ENCODE data around the gene FILIP1. TPM values are rescaled to one million over a fixed set of nuclear protein-coding genes. Genes with fewer than 3 reads are reported as not detected.
A peak's percentile ranks its signal among the peaks of the same experiment; 100 is the strongest.

FILIP1 gene
- total and polyA plus RNA-seq, 2 donors from 2014 or later: 0.80 to 4.6 TPM

DNA sequence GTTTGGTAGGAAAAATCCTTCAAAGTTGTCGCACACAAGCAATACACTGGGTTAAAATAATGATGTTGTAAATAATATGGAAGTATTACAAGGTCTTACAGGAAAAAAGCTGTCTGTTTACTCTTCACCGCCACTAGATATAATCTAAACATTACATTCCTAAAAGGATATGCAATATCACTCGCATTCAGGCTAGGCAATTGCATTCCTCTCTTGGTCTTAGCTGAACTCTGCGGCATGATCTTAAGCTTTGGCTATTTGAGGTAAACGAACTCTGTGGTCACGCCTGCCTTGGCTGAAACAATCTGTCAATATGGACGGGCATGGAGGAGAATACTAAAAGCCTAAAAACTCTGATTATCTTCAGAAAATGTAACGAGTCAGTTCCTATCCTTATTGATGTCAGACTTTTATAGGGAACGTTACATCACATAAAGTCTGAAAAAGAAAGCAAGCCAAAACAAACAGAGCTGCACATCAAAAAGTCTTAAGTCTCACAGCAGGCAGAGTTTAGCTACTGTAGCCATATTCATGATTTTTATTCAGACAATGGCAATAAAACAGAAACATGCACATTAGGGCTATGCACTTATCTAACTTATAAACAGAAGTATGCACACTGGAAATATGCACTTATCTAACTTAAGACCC lies 30.8 kb upstream of the FILIP1 start:
- no peak overlapping the region for H3K9ac ChIP-seq (ENCODE audit: low read length in 3 of 3)
- FAIRE-seq (no peak), DNase-seq (peak in 3 of 5 donors; percentile 52 to 84 (median 82))
- no peaks in the 10 kb centered on the region for H3K36me3 ChIP-seq (ENCODE audit: control insufficient read depth in 2 of 3, insufficient read depth in 3 of 3, low read length in 3 of 3)
- H3K27me3 ChIP-seq (ENCODE audit: control insufficient read depth, insufficient read depth, low read length): no peaks in the 10 kb centered on the region
- peaks cover 0 to 2% (median 0%) of the 10 kb centered on the region in 3 donors for H3K4me1 ChIP-seq (ENCODE audit: control insufficient read depth in 2 of 3, insufficient read depth in 2 of 3, low read depth in 1 of 3, low read length in 3 of 3)
- no peak overlapping the region for H3K27ac ChIP-seq (ENCODE audit: low read depth in 2 of 2, low read length in 2 of 2)
- no peaks in the 10 kb centered on the region for H3K9me3 ChIP-seq (ENCODE audit: control insufficient read depth in 2 of 3, insufficient read depth in 1 of 3, low read length in 3 of 3)
- TF ChIP-seq, protein P1, sequence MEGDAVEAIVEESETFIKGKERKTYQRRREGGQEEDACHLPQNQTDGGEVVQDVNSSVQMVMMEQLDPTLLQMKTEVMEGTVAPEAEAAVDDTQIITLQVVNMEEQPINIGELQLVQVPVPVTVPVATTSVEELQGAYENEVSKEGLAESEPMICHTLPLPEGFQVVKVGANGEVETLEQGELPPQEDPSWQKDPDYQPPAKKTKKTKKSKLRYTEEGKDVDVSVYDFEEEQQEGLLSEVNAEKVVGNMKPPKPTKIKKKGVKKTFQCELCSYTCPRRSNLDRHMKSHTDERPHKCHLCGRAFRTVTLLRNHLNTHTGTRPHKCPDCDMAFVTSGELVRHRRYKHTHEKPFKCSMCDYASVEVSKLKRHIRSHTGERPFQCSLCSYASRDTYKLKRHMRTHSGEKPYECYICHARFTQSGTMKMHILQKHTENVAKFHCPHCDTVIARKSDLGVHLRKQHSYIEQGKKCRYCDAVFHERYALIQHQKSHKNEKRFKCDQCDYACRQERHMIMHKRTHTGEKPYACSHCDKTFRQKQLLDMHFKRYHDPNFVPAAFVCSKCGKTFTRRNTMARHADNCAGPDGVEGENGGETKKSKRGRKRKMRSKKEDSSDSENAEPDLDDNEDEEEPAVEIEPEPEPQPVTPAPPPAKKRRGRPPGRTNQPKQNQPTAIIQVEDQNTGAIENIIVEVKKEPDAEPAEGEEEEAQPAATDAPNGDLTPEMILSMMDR (IDR thresholded peaks at IDR 0.05; ENCODE audit: borderline replicate concordance, extremely low read depth, insufficient read depth): no peak
- intact Hi-C loops (cut with DNase I): no loop called here
- H3K4me3 ChIP-seq (ENCODE audit: low read length in 3 of 3): peak overlapping the region; percentile 1 to 42 (median 39)

- no peak for DNase-seq
Measured at GRCh38 chr6:75516757-75517156, 23.2 kb upstream of the FILIP1 start.

GRCh38 chr6:75512591-75512990 lies 19.0 kb upstream of the FILIP1 start:
- Histone ChIP-seq H3K4me1 (ENCODE audit: control insufficient read depth in 2 of 3, insufficient read depth in 2 of 3, low read depth in 1 of 3, low read length in 3 of 3) (no peaks in the 10 kb centered on the region), H3K27me3 (ENCODE audit: control insufficient read depth, insufficient read depth, low read length) (no peaks in the 10 kb centered on the region), H3K27ac (ENCODE audit: low read depth in 2 of 2, low read length in 2 of 2) (no peak overlapping the region), H3K4me3 (ENCODE audit: low read length in 3 of 3) (no peak overlapping the region), H3K9me3 (ENCODE audit: control insufficient read depth in 2 of 3, insufficient read depth in 1 of 3, low read length in 3 of 3) (no peaks in the 10 kb centered on the region), H3K36me3 (ENCODE audit: control insufficient read depth in 2 of 3, insufficient read depth in 3 of 3, low read length in 3 of 3) (no peaks in the 10 kb centered on the region), H3K9ac (ENCODE audit: low read length in 3 of 3) (no peak overlapping the region)
- TF ChIP-seq, protein P1 (IDR thresholded peaks at IDR 0.05; ENCODE audit: borderline replicate concordance, extremely low read depth, insufficient read depth): no peak
- intact Hi-C loops (cut with DNase I): loop anchor here (10.0 kb wide), 1 partner anchor 208 kb away; no protein-coding TSS in a partner anchor
- FAIRE-seq (no peak), DNase-seq (peak in 1 of 5 donors; percentile 77)

More at GRCh38 chr6:75516757-75517156, 23.2 kb upstream of the FILIP1 start:
- H3K27me3 ChIP-seq (ENCODE audit: control insufficient read depth, insufficient read depth, low read length): no peaks in the 10 kb centered on the region
- no peak overlapping the region for H3K27ac ChIP-seq (ENCODE audit: low read depth in 2 of 2, low read length in 2 of 2)
- H3K9ac ChIP-seq (ENCODE audit: low read length in 3 of 3): no peak overlapping the region
- no peaks in the 10 kb centered on the region for H3K4me1 ChIP-seq (ENCODE audit: control insufficient read depth in 2 of 3, insufficient read depth in 2 of 3, low read depth in 1 of 3, low read length in 3 of 3)
- no peaks in the 10 kb centered on the region for H3K36me3 ChIP-seq (ENCODE audit: control insufficient read depth in 2 of 3, insufficient read depth in 3 of 3, low read length in 3 of 3)
- H3K4me3 ChIP-seq (ENCODE audit: low read length in 3 of 3): no peak overlapping the region
- no peaks in the 10 kb centered on the region for H3K9me3 ChIP-seq (ENCODE audit: control insufficient read depth in 2 of 3, insufficient read depth in 1 of 3, low read length in 3 of 3)
- intact Hi-C loops (cut with DNase I): loop anchor here (10.0 kb wide), 1 partner anchor 212 kb away; no protein-coding TSS in a partner anchor
- TF ChIP-seq, protein P1 (IDR thresholded peaks at IDR 0.05; ENCODE audit: borderline replicate concordance, extremely low read depth, insufficient read depth): no peak
- no peak for FAIRE-seq

All from kidney (tissue), 14 donors.